DOHH2 (cell line): ENCODE results near the gene HNRNPR.

Experiments used
- H3F3A ChIP-seq: fragments of 200-600 bp; sonication (generic), shearing (Covaris generic); 2 replicates; pipeline ENCODE4 v1.6.0; 2016; ENCODE audit warnings: antibody characterized with exemption, mild to moderate bottlenecking; ENCODE audit not compliant: control insufficient read depth, insufficient read depth
- H3K27ac ChIP-seq: fragments of 200-600 bp; sonication (generic); 2 replicates; pipeline ENCODE4 v1.5.1; 2014; ENCODE audit warnings: low read depth, mild to moderate bottlenecking, low read length, moderate library complexity
- H3K27me3 ChIP-seq: fragments of 200-600 bp; sonication (generic); 2 replicates; pipeline ENCODE4 v1.6.1; 2014; ENCODE audit warnings: mild to moderate bottlenecking, low read length, mixed read lengths; ENCODE audit not compliant: control insufficient read depth
- H3K36me3 ChIP-seq: fragments of 200-600 bp; sonication (generic); 2 replicates; pipeline ENCODE4 v1.6.1; 2014; ENCODE audit warnings: mild to moderate bottlenecking, low read length, moderate library complexity, mixed read lengths; ENCODE audit not compliant: control insufficient read depth
- H3K4me1 ChIP-seq: fragments of 200-600 bp; sonication (generic); 2 replicates; pipeline ENCODE4 v1.6.1; 2014; ENCODE audit warnings: mild to moderate bottlenecking, low read length, mixed read lengths; ENCODE audit not compliant: control insufficient read depth
- H3K4me2 ChIP-seq: fragments of 200-600 bp; sonication (generic); 2 replicates; pipeline ENCODE4 v1.6.0; 2014; ENCODE audit warnings: mild to moderate bottlenecking, low read length, moderate library complexity
- H3K4me3 ChIP-seq: fragments of 200-600 bp; sonication (generic); 2 replicates; pipeline ENCODE4 v1.5.1; 2014; ENCODE audit warnings: mild to moderate bottlenecking, low read length, mixed read lengths
- H3K79me2 ChIP-seq: fragments of 200-600 bp; sonication (generic); 2 replicates; pipeline ENCODE4 v1.6.1; 2014; ENCODE audit warnings: mild to moderate bottlenecking, low read length, mixed read lengths; ENCODE audit not compliant: control insufficient read depth
- H3K9me2 ChIP-seq: fragments of 200-600 bp; sonication (generic); replicated peaks from 2 replicates; pipeline ENCODE4 v1.6.1; 2014; ENCODE audit warnings: mild to moderate bottlenecking, low read length, mixed read lengths; ENCODE audit not compliant: control insufficient read depth
- H3K9me3 ChIP-seq: fragments of 200-600 bp; sonication (generic); 2 replicates; pipeline ENCODE4 v1.6.1; 2014; ENCODE audit warnings: antibody characterized with exemption, low read length, mixed read lengths; ENCODE audit not compliant: control insufficient read depth, insufficient read depth
- H4K20me1 ChIP-seq: fragments of 200-600 bp; sonication (generic); 2 replicates; pipeline ENCODE4 v1.6.0; 2014; ENCODE audit warnings: low read depth, mild to moderate bottlenecking, antibody characterized with exemption, low read length, moderate library complexity; ENCODE audit not compliant: control insufficient read depth, insufficient read depth
- EZH2phosphoT487 ChIP-seq: fragments of 200-600 bp; sonication (generic); IDR thresholded peaks from 2 replicates; pipeline ENCODE4 v1.6.1; 2017; ENCODE audit warnings: borderline replicate concordance, mild to moderate bottlenecking, antibody characterized with exemption, low read length, moderate library complexity, mixed read lengths
- TF ChIP-seq, protein P1 (sequence below): fragments of 200-600 bp; sonication (generic); IDR thresholded peaks from one replicate; pipeline ENCODE4 v1.5.1; 2014; ENCODE audit warnings: antibody characterized with exemption, mild to moderate bottlenecking, low read depth, low read length; ENCODE audit not compliant: poor library complexity, severe bottlenecking

Gene HNRNPR

DNA sequence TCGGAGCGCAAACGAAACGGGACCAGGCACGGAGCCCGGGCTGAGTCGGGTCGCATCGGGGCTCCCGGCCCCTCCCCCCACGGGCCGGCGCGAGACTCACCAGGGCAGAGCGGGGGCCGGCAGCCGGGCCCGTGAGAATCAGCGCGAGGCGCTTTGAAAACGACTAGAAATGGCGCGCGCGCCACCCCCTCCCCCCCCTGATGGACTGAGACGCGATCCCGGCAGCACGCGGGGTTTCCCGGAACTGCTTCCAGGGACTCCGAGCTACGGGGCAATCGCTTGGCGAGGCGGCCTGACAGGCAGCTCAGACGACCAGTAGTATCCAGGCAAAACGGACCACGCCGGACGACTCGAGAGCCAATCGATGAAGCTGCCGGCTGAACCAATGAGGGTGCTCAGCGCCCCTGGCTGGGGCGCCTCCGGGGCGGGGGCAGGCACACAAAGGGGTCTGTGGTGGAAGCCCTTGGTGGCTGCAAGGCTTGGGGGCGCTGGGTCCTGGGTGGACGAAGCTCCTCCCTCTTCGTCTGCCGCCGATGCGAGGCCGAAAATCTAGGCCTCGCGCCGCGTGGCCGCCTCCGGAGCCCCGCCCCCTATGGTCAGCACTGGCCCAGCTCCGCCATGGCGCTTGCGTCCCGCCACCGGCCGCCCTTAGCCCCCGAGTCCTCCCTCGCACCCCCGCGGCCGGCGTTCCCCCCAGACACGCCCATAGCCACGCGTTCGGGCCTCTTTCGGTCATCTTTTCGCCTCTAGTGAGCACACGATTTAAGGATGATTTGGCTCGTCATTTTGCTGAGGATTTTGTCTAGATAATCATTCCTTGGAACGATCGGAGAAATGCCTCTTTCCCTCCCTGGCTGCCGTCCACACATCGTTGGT, at the start of gene HNRNPR:
Gene HNRNPR, minus strand, starts transcription at position 174 of the 876 bp plus-strand sequence. CDS start 3,276 bp downstream, outside the sequence.
- Histone ChIP-seq H3K27ac (peak within 1 kb of the TSS; percentile 68), H3K4me1 (peaks cover 37% of the 10 kb centered on the region), H3K4me3 (peak within 1 kb of the TSS; percentile 98), H3K9me2 (no peaks in the 10 kb centered on the region), H3F3A (peaks cover 3% of the 10 kb centered on the region; the same call in 1 of the 2 replicates), H3K9me3 (no peaks in the 10 kb centered on the region), H4K20me1 (peaks cover 33% of the 10 kb centered on the region), H3K36me3 (peaks cover 47% of the 10 kb centered on the region), H3K27me3 (no peaks in the 10 kb centered on the region), H3K4me2 (peak within 1 kb of the TSS; percentile 91), H3K79me2 (peaks cover 53% of the 10 kb centered on the region)
- TF ChIP-seq, protein P1, sequence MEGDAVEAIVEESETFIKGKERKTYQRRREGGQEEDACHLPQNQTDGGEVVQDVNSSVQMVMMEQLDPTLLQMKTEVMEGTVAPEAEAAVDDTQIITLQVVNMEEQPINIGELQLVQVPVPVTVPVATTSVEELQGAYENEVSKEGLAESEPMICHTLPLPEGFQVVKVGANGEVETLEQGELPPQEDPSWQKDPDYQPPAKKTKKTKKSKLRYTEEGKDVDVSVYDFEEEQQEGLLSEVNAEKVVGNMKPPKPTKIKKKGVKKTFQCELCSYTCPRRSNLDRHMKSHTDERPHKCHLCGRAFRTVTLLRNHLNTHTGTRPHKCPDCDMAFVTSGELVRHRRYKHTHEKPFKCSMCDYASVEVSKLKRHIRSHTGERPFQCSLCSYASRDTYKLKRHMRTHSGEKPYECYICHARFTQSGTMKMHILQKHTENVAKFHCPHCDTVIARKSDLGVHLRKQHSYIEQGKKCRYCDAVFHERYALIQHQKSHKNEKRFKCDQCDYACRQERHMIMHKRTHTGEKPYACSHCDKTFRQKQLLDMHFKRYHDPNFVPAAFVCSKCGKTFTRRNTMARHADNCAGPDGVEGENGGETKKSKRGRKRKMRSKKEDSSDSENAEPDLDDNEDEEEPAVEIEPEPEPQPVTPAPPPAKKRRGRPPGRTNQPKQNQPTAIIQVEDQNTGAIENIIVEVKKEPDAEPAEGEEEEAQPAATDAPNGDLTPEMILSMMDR, result no peak
- TF ChIP-seq EZH2phosphoT487, result no peak

DNA sequence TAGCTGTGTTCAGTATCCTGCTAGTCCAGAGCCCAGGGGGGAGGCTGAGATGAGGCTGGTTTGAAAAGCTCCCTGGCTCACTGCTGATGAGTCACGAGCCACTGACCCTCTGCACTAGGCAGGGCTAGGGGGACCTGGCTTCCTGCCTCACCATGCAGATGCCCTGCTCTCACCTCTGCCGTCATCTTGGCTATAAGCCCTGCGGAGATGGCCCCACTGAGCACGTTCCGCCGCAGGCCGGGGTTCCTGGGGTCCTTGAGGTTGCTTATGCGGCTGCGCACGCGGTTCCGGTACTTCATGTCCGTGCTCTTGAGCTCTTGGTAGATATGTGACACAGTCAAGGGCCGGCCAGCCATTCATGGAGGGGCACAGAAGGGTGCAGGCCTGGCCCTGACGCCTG, 49.6 kb upstream of the HNRNPR start:
- Histone ChIP-seq H4K20me1 (no peaks in the 10 kb centered on the region), H3K9me2 (no peaks in the 10 kb centered on the region), H3K79me2 (no peaks in the 10 kb centered on the region), H3F3A (no peaks in the 10 kb centered on the region), H3K36me3 (no peaks in the 10 kb centered on the region), H3K4me1 (no peaks in the 10 kb centered on the region), H3K9me3 (no peaks in the 10 kb centered on the region), H3K4me3 (no peak overlapping the region), H3K4me2 (no peak overlapping the region), H3K27me3 (peaks cover 10% of the 10 kb centered on the region), H3K27ac (no peak overlapping the region)
- no peak for TF ChIP-seq EZH2phosphoT487
- TF ChIP-seq, protein P1, result no peak

DNA sequence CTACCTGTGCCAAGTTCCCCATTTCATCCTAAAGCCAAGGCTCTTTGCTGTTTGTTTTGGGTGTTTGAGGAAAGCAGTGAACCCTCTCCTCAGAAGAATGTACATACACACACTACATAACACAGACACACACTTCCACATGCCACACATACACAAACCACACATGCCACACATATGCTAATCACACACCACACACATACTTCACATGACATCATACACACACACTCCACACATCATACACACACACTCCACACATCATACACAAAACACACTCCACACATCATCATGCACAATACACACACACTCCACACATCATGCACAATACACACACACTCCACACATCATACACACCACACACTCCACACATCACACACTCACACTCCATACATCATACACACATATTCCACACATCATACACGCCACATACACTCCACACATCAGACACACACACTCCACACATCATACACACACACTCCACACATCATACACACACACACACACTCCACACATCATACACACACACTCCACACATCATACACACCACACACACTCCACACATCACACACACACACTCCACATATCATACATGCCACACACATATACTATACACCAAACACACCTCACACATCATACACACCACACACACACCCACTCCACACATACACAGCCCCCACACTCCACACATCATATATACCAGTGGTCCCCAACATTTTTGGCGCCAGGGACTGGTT, 48.2 kb upstream of the HNRNPR start:
- Histone ChIP-seq H3K4me1 (no peaks in the 10 kb centered on the region), H3K36me3 (no peaks in the 10 kb centered on the region), H3K27me3 (peaks cover 10% of the 10 kb centered on the region), H3K9me3 (no peaks in the 10 kb centered on the region), H3F3A (no peaks in the 10 kb centered on the region), H3K4me3 (no peak overlapping the region), H3K27ac (no peak overlapping the region), H3K4me2 (no peak overlapping the region), H3K9me2 (no peaks in the 10 kb centered on the region), H3K79me2 (no peaks in the 10 kb centered on the region), H4K20me1 (no peaks in the 10 kb centered on the region)
- no peak for TF ChIP-seq EZH2phosphoT487
- TF ChIP-seq, protein P1, result no peak
